NCI-H1092 (cell line): ENCODE results near the gene PRKCE.
"Not testable (repeated sequence)": the region's sequence is repeated elsewhere in the genome, so short reads cannot be mapped to it uniquely, and the experiment has no call there.

Experiments used
- DNase-seq: peaks from one replicate; lab custom pipeline; 2025; lab: John Stamatoyannopoulos, UW

PRKCE gene

DNA sequence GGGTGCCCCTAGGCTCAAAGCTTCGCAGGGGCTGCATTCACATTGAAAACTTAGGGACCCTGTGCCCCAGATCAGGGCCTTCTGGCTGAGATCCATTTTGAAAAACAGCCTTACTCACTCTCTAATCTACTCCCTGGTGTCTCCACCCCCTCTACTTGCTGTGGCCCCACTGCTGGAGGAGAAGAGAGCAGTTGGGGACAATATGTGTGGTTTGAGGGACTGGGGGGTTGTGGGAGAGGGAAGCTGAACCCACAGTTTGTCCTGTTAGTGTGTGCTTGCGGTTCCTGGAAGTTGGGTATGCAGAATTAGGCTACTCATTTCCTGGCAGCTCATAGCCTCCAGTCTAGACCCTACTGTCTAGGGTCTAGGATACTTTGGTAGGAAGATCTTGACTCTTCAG, 211.4 kb downstream of the PRKCE start:
- no peak for DNase-seq

GRCh38 chr2:45864121-45864520, 212.6 kb downstream of the PRKCE start:
- no peak for DNase-seq

GRCh38 chr2:45867349-45867748, 215.9 kb downstream of the PRKCE start:
- DNase-seq = no peak

DNA sequence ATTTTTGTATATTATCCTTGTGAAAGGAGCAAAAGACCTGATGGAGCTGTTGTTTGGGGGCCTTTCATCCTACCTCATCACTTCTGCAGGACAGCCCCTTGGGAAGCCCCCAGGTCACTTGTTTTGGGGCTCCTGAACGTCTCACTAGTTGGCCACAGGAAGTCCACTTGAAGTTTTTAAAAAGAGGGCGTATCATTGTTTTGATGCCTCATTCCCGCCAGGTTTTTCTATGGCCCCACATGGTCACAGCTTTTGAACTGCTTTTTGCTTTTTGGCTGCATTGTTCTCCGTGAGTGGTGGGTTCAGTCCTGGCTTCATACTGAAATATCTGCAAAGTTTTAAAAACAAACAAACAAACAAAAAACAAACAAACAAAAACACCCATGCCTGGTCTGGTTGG, 216.3 kb downstream of the PRKCE start:
- no peak for DNase-seq

DNA sequence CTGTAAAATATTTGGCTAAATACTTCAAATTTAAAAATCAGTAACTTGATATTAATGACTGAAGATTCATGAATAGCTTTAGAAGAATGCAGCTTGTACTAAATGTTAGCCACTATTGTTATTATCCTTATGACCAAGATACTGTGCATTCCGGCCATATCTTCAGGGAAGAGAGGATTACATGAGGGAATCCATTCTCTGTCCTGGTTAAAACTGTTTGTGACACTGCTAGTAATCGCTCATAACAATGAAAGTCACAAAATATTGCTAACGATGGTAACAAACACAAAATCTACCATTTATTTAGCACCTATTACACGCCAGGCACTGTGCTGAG, 217.7 kb downstream of the PRKCE start:
- DNase-seq = no peak

GRCh38 chr2:45871025-45871424, 219.6 kb downstream of the PRKCE start:
- no peak for DNase-seq

- no peak for DNase-seq
Measured at GRCh38 chr2:45871541-45871940, 220.1 kb downstream of the PRKCE start.

GRCh38 chr2:45872211-45872610, 220.7 kb downstream of the PRKCE start:
- DNase-seq = no peak

DNA sequence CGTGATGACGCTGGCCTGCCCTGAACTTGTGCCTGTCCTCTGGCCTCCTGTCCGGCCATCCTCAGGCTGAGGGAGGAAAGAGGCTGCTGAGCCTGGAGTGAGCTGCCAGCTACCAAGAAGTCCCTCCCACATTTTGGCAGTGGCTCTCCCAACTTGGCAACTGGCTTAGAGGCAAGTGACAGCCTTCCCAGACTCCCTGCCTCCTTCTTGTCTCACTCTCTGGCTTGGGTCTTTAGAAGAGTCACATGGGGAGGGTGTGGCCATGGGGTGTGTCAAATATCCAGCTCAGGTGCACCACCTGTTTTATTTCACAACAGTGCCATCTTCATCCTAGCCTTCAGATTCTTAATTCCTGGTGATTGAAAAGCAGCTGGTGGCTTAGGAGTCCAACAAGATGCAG, 222.9 kb downstream of the PRKCE start:
- no peak for DNase-seq

- DNase-seq = no peak
Measured at GRCh38 chr2:45876611-45877010, 225.1 kb downstream of the PRKCE start.

- no peak for DNase-seq
Measured at GRCh38 chr2:45879406-45879805, 227.9 kb downstream of the PRKCE start.

DNA sequence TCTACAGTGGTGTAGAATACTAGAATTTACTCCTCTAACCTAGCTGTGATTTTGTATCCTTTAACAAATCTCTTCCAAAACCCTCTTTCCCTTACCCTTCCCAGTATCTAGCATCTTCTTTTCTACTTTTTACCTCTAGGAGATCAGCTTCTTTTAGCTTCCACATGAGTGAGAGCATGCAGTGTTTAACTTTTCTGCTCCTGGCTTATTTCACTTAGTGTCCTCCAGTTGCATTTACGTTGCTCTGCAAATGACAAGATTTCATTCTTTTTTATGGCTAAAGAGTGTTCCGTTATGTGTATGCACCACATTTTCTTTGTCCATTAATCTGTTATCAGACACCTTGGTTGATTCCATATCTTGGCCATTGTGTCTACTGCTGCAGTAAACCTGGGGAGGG, 228.5 kb downstream of the PRKCE start:
- no peak for DNase-seq

GRCh38 chr2:45881970-45882581, 230.6 kb downstream of the PRKCE start:
- DNase-seq = no peak

DNA sequence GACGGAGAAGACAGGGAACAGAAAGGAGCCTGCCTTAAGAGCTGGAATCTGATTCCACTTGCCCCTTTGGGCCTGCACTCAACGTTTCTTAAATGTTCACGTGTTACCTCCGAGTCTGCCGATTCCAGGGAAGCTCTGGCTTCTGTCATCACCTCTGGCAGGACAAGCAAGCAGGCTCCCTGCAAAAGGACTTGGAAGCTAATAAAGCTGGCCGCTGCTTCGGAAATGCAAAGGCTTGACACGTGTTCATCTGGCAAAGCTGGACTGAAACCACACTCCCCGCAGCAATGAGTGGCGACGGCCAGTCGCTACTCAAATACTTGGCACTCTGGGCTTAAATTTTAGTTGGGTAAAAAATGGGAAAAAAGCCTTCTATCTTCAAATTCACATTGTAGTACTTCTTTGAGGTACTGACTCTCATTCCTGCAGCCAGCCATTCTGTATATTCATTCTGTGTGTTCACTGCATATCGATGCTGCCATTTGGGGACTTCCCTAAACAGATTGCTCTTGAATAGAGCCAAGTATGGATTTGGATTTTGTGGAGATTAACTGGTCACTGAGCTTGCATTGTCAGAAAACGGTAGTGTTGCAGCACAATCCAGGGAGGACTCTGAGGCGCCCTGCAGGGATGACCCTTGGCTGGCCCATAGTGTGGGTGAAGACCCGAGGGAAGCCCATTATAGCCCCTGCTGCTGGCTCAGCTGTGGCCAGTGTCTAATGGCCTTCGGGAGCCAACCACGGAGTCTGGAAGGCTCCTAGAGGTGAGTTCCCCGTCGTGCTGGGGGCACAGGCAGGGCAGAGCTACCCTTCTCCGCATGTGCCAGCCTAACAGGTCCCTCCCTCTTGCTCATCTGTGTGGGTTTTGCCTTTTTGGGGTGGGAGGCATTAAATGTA, 231.5 kb downstream of the PRKCE start:
- DNase-seq = no peak

GRCh38 chr2:45883603-45884000, 232.1 kb downstream of the PRKCE start:
- no peak for DNase-seq

- DNase-seq = no peak
Measured at GRCh38 chr2:45884126-45884525, 232.7 kb downstream of the PRKCE start.

DNA sequence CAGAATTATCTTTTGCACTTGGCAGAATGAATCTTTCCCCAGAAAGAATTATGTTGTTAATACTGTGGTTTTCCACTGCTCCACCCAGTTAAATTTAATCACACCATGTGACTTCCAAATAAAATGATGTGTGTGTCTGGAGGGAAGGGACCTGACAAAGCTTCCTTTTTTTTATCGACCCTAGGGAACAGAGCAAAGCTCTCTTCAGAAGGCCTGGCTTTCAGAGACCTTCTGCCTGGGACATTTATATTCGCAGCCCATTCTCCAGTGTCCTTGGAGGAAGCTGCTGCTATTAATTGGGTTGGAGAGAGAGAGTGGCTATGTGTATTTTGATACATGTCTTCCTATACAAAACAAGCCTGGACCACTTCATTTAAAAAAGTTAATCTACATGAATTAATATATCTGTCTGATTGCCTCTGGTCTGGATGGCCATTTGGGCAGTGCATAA, 233.7 kb downstream of the PRKCE start:
- DNase-seq = no peak

DNA sequence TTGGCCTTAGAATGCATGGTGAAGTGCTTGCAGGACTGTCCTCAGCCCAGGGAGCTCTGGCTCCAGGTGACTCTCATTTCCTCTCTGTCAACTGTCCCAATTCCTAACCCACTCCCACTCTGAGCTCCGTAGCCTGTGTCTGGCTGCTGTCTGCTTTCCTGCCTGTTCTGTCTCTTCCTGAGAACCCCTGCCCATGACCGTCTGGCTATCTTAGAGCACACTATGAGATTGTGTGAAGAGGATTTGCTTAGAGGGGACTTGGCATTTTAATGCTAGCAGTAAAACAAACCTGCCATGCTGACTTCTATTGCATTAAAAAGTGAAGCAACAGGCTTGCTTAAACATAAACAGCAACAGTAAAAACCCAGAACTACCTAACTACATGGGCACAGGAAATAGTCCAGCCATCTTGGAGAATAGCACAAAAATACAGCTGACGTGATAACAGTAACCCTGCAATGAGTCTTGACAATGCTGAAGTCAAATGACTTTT, 234.7 kb downstream of the PRKCE start:
- no peak for DNase-seq

GRCh38 chr2:45888167-45888566, 236.7 kb downstream of the PRKCE start:
- DNase-seq = no peak

DNA sequence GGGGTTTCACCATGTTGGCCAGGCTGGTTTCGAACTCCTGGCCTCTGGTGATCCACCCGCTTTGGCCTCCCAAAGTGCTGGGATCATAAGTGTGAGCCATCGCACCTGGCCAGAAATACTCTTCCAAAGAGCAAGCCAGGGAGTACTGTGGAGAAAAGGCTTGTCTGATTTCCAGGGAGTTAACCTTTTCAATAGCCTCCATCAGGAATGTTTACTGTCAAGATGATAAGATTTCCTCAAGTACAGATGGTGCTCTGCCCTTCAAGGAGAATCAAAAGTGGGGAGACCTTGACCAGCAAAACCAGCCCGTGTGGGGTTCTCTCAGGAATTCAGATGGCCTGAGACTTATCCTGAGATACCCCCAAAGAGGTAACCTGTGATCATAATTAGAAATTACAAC, 237.2 kb downstream of the PRKCE start:
- no peak for DNase-seq

DNA sequence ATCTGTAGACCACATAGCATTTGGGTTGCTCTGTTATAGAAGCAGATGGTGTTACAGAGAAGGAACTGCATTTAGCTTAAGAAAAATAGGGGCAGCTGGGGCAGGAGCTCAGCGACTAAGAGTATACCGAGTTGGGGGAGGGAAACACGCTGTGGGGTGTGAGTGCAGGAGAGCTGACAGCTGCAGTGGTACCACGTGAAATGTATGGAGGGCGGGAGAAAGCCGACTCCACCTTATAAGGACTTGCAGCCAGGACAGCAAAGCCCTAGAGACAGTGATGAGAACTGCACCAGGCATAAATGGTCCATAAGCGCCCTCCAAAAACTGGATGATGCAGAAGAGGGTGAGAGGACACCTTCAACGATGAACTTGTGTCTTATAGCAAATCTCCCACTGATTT, 237.6 kb downstream of the PRKCE start:
- DNase-seq = no peak

DNA sequence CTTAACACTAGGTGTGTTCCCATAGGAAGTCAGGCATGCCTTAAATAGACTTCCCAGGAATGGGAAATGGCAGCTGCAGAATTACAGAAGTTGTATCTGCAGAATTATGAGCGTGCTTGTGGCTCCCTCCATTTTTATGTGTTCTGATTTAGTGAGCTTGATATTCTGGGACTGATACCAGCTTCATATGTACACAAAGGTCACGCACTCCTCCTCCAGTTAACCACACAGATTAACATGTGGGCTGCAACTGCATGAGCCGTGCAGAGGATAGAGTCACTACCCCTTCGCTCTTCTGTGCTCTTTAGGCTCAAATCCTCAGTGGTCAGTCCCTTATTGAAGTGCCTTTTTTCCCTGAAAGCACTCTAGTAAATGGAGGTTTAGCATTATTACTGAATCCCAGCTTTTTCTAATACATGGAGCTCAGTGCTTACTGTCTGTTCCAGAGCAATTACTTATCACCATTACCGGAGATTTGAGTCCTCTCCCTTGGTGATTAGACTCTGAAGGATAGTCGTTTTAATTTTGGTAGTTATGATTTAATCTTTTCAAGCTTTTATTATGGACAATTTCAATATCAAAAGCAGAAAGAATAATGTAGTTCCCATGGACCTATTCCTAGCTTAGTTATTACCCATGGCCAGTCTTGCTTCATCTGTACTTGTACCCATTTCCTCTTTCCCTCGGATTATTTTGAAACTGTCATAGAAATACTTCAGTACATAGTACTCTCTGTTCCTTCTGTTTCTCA, 238.3 kb downstream of the PRKCE start:
- no peak for DNase-seq

GRCh38 chr2:45890371-45890646, 238.8 kb downstream of the PRKCE start:
- not testable (repeated sequence) for DNase-seq
